Suprapubic skin (tissue), 3 donors: ENCODE measurements around the gene CRB1.

ENCODE experiments used
- EP300 ChIP-seq: sonication (generic); formaldehyde crosslinking; IDR thresholded peaks from one replicate; pipeline ENCODE4 v1.6.1; 2017; ENCODE audit warnings: antibody characterized with exemption
- POLR2A ChIP-seq, 2 donors: fragments of 450-650 bp; IDR thresholded peaks; one replicate each; pipeline ENCODE4 v1.6.1; 2017; ENCODE audit warnings: antibody characterized with exemption in 2 of 2, mild to moderate bottlenecking in 2 of 2, moderate library complexity in 2 of 2
- TF ChIP-seq, protein P1 (sequence below), 2 donors: fragments of 200-600 bp in 1 of 2; fragments of 450-650 bp in 1 of 2; sonication (generic) in 1 of 2; IDR thresholded peaks; one replicate each; pipeline ENCODE4 v1.5.1; 2016 to 2019; ENCODE audit warnings: antibody characterized with exemption in 2 of 2, mild to moderate bottlenecking in 1 of 2, moderate library complexity in 1 of 2

DNA sequence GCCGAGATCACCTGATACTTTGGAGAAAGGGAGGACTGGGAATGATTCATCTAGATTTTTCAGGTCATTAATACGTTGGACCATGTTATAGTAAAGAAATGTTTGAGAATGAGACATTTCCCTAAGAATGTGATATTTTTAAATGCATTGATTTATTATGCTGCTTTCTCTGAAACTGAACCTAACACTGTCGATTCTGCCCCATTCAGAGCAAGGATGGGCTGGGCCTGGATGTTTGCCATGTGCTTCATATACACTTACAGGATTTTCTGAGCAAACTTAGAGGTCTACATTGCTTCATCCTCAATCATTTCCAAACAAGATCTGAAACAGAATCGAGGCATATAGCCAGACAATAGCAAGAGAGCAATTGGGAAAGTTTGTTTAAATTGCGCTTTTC, 183.3 kb downstream of the CRB1 start:
- TF ChIP-seq, protein P1, sequence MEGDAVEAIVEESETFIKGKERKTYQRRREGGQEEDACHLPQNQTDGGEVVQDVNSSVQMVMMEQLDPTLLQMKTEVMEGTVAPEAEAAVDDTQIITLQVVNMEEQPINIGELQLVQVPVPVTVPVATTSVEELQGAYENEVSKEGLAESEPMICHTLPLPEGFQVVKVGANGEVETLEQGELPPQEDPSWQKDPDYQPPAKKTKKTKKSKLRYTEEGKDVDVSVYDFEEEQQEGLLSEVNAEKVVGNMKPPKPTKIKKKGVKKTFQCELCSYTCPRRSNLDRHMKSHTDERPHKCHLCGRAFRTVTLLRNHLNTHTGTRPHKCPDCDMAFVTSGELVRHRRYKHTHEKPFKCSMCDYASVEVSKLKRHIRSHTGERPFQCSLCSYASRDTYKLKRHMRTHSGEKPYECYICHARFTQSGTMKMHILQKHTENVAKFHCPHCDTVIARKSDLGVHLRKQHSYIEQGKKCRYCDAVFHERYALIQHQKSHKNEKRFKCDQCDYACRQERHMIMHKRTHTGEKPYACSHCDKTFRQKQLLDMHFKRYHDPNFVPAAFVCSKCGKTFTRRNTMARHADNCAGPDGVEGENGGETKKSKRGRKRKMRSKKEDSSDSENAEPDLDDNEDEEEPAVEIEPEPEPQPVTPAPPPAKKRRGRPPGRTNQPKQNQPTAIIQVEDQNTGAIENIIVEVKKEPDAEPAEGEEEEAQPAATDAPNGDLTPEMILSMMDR (IDR thresholded peaks at IDR 0.05): no peak
- no peak for TF ChIP-seq POLR2A (IDR thresholded peaks at IDR 0.05)
- TF ChIP-seq EP300: no peak
